Uterus (tissue), 4 donors: ENCODE data around the gene VEPH1. TPM values are rescaled to one million over a fixed set of nuclear protein-coding genes. Genes with fewer than 3 reads are reported as not detected.

Experiments used
- DNase-seq, 2 donors: peaks; one replicate each; pipeline ENCODE4 v3.0.0-alpha.2; 2019 to 2020
- H3K27ac ChIP-seq, 2 donors: fragments of 200-600 bp; sonication (generic); 1 replicate in 1 of 2; 2 replicates in 1 of 2; pipeline ENCODE4 v1.5.1; 2016 to 2018
- H3K27me3 ChIP-seq, 2 donors: fragments of 200-600 bp; sonication (generic); one replicate each; pipeline ENCODE4 v1.5.1; 2018 to 2019; ENCODE audit warnings: control low read depth in 1 of 2
- H3K36me3 ChIP-seq, 2 donors: fragments of 200-600 bp; sonication (generic); one replicate each; pipeline ENCODE4 v1.5.1; 2019; ENCODE audit warnings: control low read depth in 1 of 2
- H3K4me1 ChIP-seq, 2 donors: fragments of 200-600 bp; sonication (generic); one replicate each; pipeline ENCODE4 v1.5.1; 2018 to 2019; ENCODE audit warnings: control low read depth in 1 of 2
- H3K4me3 ChIP-seq, 2 donors: fragments of 200-600 bp; sonication (generic); 1 replicate in 1 of 2; 2 replicates in 1 of 2; pipeline ENCODE4 v1.5.1; 2018 to 2019; ENCODE audit warnings: mild to moderate bottlenecking in 1 of 2
- H3K9me3 ChIP-seq, 2 donors: fragments of 200-600 bp; sonication (generic); one replicate each; pipeline ENCODE4 v1.5.1; 2019; ENCODE audit warnings: control low read depth in 1 of 2
- CTCF ChIP-seq, 4 experiments: fragments of 200-600 bp in 2 of 4; fragments of 450-650 bp in 2 of 4; sonication (generic) in 2 of 4; IDR thresholded peaks; one replicate each; pipeline ENCODE4 v1.5.1; 2016 to 2019; ENCODE audit warnings: antibody characterized with exemption in 4 of 4, mild to moderate bottlenecking in 2 of 4, moderate library complexity in 1 of 4
- POLR2A ChIP-seq, 2 donors: fragments of 450-650 bp; IDR thresholded peaks; one replicate each; pipeline ENCODE4 v1.6.1; 2016; ENCODE audit warnings: antibody characterized with exemption in 2 of 2, mild to moderate bottlenecking in 1 of 2, moderate library complexity in 1 of 2
- intact Hi-C: fragments of 100-400 bp; cut with DNase I; formaldehyde crosslinking; loops from one replicate; pipeline ENCODE4 v1.15.1; 2023; ENCODE audit warnings: low total_unique reads
- total RNA-seq, 4 donors: library from RNA; depleted of rRNA in 3 of 4; stranded (reverse); fragments of >200 nt in 3 of 4; gene quantifications; one replicate each; pipeline versions ENCODE4 v1.1.0 to v1.2.4, GENCODE V29; 2014 to 2023
- donor health status: DM: yes; HTN: yes; CAD: no.

VEPH1 gene
- total RNA-seq, 4 donors from 2014 or later: 12.2 TPM; not detected in 3

- DNase-seq: peak in 1 of 2 donors; percentile 64
Observed at GRCh38 chr3:157542711-157543500, 39.7 kb upstream of the VEPH1 start.

GRCh38 chr3:157541506-157542236 lies 38.5 kb upstream of the VEPH1 start:
- Histone ChIP-seq H3K4me3 (no peak overlapping the region), H3K4me1 (peaks cover 0 to 4% of the 10 kb centered on the region in 2 donors), H3K9me3 (no peaks in the 10 kb centered on the region), H3K27ac (no peak overlapping the region), H3K27me3 (no peaks in the 10 kb centered on the region), H3K36me3 (no peaks in the 10 kb centered on the region)
- intact Hi-C loops: no loop called here
- DNase-seq: no peak
- TF ChIP-seq CTCF (IDR thresholded peaks at IDR 0.05): no peak
- no peak for TF ChIP-seq POLR2A (IDR thresholded peaks at IDR 0.05)

More at GRCh38 chr3:157542711-157543500, 39.7 kb upstream of the VEPH1 start:
- Histone ChIP-seq H3K36me3 (no peaks in the 10 kb centered on the region), H3K9me3 (no peaks in the 10 kb centered on the region), H3K27me3 (no peaks in the 10 kb centered on the region), H3K4me1 (peaks cover 0 to 4% of the 10 kb centered on the region in 2 donors), H3K4me3 (peak overlapping the region; percentile 13 to 32), H3K27ac (no peak overlapping the region)
- TF ChIP-seq POLR2A (IDR thresholded peaks at IDR 0.05) (no peak), CTCF (IDR thresholded peaks at IDR 0.05) (no peak)
- intact Hi-C loops: no loop called here

GRCh38 chr3:157540656-157541055 lies 37.4 kb upstream of the VEPH1 start:
- H3K4me1 ChIP-seq: peaks cover 0 to 4% of the 10 kb centered on the region in 2 donors
- H3K9me3 ChIP-seq: no peaks in the 10 kb centered on the region
- H3K27me3 ChIP-seq: no peaks in the 10 kb centered on the region
- no peak overlapping the region for H3K27ac ChIP-seq
- H3K36me3 ChIP-seq: no peaks in the 10 kb centered on the region
- TF ChIP-seq POLR2A (IDR thresholded peaks at IDR 0.05) (no peak), CTCF (IDR thresholded peaks at IDR 0.05) (no peak)
- DNase-seq: no peak
- intact Hi-C loops: no loop called here
- H3K4me3 ChIP-seq: no peak overlapping the region

- Histone ChIP-seq H3K4me1 (no peaks in the 10 kb centered on the region), H3K36me3 (no peaks in the 10 kb centered on the region), H3K27me3 (no peaks in the 10 kb centered on the region), H3K27ac (no peak overlapping the region), H3K4me3 (no peak overlapping the region), H3K9me3 (no peaks in the 10 kb centered on the region)
- no peak for DNase-seq
- intact Hi-C loops: no loop called here
- TF ChIP-seq POLR2A (IDR thresholded peaks at IDR 0.05) (no peak), CTCF (IDR thresholded peaks at IDR 0.05) (no peak)
Observed at GRCh38 chr3:157535667-157536066, 32.5 kb upstream of the VEPH1 start.

GRCh38 chr3:157534725-157535161 lies 31.5 kb upstream of the VEPH1 start:
- no peaks in the 10 kb centered on the region for H3K9me3 ChIP-seq
- H3K27ac ChIP-seq: no peak overlapping the region
- TF ChIP-seq CTCF (IDR thresholded peaks at IDR 0.05) (no peak), POLR2A (IDR thresholded peaks at IDR 0.05) (no peak)
- no peaks in the 10 kb centered on the region for H3K36me3 ChIP-seq
- no peak for DNase-seq
- intact Hi-C loops: no loop called here
- H3K4me3 ChIP-seq: no peak overlapping the region
- H3K4me1 ChIP-seq: no peaks in the 10 kb centered on the region
- H3K27me3 ChIP-seq: no peaks in the 10 kb centered on the region
